ENCODE measurements around the gene REXO1.
A peak's percentile ranks its signal among the peaks of the same experiment; 100 is the strongest.

GRCh38 chr19:1875646-1876495, 27.6 kb upstream of the REXO1 start:
- peak; percentile 93 for TF ChIP-seq POLR2A (IDR thresholded peaks at IDR 0.05; ENCODE audit: low read length)
- no peak for TF ChIP-seq GATA1 (IDR thresholded peaks at IDR 0.05; ENCODE audit: low read depth, low read length)

Data from erythroblast (primary cell).